DMS53 (cell line): ENCODE measurements around the gene REXO1.
"Not testable (repeated sequence)": the region's sequence is repeated elsewhere in the genome, so short reads cannot be mapped to it uniquely, and the experiment has no call there.

Experiments
- DNase-seq: peaks from one replicate; lab custom pipeline; 2025; lab: John Stamatoyannopoulos, UW

REXO1 gene

GRCh38 chr19:1875646-1876495 lies 27.6 kb upstream of the REXO1 start:
- peak; percentile 95 for DNase-seq

DNA sequence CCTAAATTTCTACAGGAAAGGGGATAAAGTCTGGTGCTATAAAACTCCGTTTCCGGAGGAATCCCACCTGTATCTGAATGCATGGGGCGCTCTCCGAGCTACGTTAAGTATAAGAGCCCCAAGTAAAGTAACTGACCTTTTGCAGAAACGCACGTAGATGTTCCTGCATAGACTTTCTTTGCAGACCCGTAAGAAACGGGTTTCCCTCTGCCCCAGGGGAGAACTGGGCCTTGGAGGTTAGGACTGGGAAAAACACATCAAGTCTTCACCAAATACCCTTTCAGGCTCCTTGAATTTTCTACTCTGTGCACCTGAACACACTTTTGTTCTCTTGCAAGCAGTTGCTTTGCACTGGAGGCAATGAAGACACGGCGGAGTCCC lies 27.0 kb upstream of the REXO1 start:
- DNase-seq, result not testable (repeated sequence)

DNA sequence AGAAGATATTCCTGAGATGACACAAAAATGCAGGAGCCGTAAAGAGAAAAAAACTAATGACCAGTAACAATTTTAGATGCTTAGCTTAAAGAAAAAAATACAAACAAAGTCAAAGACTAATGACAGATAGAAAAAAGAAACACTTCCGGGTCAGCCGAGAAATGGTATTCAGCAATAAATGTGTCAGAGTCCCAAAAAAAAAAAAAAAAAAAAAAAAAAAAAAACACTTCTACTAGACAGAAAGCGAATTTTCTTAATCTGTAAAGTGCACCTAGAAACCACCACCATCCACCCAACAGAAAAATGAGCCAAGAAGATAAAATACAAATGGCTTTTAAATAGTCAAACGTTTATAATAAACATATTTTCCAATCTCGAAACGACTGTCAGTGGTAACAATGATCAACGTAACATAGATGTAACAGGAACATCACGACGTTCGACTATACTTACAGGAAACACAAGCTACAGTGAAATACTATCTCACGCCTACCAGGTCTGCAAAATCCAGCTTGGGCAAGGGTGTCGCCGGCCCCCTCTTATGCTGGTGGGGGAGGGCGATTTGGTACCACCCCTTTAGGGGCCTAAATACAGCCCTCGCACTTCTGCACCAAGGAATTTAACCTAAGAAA lies 26.4 kb upstream of the REXO1 start:
- DNase-seq, result peak; percentile 43

GRCh38 chr19:1873524-1874473 lies 25.5 kb upstream of the REXO1 start:
- no peak for DNase-seq

- no peak for DNase-seq
These were observed 24.7 kb upstream of the REXO1 start for GRCh38 chr19:1872807-1873523.

GRCh38 chr19:1871630-1872029 lies 23.3 kb upstream of the REXO1 start:
- no peak for DNase-seq

- no peak for DNase-seq
These were observed 22.9 kb upstream of the REXO1 start for GRCh38 chr19:1871140-1871597.

GRCh38 chr19:1868971-1869370 lies 20.7 kb upstream of the REXO1 start:
- DNase-seq, result no peak

- no peak for DNase-seq
These were observed 19.1 kb upstream of the REXO1 start for GRCh38 chr19:1867349-1867724.

DNA sequence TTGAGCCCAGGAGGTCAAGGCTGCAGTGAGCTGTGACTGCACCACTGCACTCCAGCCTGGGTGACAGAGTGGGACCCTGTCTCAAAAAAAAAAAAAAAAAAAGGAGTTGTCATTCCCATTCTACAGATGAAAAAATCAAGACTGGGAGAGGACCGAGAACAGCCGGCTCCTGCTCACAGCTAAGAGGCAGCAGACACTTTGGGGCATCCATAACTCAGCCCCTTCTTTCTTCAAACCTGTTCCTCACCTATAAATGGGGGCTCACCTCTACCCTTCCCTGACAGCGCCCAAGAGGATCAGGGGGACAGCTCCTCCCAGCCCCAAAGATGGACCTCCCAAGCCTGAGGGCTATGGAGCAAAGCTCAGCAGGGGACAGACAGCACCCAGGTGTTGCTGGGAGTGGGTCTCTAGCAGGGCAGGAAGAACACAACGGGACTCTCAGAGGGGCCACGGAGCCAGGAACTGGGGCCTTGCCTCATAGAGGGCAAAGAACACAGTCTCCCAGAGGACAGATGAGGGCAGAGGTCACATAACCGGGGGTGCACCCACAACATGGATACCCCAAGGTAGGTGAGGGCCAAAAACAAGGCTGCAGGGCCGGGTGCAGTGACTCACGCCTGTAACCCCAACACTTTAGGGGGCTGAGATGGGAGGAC lies 18.5 kb upstream of the REXO1 start:
- no peak for DNase-seq

DNA sequence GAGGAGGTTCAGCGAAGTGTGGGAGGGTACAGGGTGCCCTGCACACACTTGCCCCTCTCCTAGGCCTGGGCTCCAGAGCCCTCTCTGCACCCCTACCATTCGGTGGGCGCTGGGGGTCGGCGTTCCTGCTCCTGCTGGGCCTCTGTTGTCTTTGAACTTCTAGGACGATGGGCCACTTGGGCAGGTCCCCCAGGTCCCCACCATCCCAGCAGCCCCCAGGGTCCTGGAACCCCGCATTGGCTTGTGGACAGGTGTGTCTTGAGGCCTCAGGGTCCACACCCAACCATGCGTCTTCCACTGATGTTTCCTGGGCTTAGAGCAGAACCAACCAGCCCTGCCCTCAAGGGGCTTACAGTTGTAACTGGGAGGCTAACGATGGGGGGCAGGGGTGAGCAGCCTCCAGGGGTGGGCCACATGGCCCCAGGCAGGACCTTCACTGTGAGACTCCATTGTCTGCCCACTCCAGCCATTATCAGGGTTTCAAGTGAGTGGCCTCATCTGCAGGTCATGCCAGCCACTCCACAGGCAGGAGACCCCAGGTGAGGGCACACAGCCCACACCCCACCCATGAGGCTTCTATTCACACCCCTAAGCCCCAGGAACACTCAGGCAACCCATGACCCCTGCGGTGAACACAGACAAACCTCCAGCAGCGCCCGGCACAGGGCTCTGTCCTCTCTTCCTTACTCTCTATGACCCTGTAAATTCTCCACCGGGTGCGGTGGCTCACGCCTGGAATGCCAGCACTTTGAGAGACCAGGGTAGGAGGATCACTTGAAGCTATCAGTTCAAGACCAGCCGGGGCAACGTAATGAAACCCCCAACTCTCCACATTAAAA lies 17.1 kb upstream of the REXO1 start:
- DNase-seq, result no peak

GRCh38 chr19:1864480-1865171 lies 16.3 kb upstream of the REXO1 start:
- DNase-seq, result peak; percentile 78

DNA sequence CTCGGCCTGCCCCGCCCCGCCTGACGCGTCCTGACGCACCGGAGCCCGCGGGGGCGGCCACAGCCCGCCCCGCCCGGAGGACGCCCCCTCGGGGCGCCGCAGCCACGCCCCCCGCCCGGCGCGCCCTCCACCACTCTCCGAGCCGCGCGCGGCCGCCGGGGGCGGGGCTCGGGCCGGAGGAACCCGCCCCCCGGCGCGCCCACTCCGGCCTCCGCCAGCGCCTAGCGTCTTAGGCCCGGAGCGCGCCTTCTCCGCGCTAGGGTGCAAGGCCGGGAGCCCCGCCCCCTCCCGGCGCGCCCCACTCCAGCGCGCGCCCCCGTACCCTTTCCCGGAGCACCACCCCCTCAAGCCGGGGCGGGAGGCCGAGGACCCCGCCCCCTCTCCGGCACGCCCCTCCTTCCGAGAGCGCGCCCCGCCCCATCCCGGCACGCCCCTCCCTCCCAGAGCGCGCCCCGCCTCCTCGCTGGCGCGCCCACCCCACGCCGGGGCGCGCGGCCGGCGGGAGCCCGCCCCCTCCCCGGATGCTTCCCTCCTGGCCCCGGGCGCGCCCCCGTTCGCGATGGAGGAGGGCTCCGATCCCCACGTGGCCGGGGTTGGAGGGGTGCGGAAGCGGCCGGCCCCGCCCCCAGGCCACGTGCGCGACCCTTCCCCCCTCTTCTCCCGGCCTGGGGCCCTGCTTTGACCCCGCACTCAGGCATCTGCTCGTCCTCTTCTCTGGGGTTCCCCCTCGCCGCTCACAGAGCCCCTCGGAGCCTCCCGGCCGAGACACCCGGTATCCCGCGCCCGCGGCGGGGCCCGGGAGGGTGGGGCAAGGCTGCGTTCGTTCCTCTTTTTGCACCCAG lies 15.6 kb upstream of the REXO1 start:
- DNase-seq, result peak; percentile 97

DNA sequence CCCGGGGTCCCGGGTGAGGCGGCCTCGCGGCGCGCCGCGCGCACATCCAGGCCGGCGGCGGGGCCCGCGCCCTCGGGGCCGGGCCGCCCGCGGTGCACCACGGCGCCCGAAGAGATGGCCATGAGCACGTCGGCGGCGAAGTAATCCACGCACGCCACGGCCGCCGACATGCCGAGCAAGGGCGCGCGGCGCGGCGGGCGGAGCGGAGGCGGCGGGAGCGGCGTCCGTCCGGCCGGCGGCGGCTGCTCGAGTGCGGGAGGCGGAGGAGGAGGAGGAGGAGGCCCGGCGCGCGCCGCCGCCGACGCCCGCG lies 15.0 kb upstream of the REXO1 start, which contains the start of gene KLF16:
Gene KLF16, minus strand, starts transcription at position 252 of the 310 bp plus-strand sequence. Its CDS starts 82 bp downstream, at position 170.
- no peak for DNase-seq

GRCh38 chr19:1862424-1863327 lies 14.4 kb upstream of the REXO1 start:
- peak; percentile 69 for DNase-seq

DNA sequence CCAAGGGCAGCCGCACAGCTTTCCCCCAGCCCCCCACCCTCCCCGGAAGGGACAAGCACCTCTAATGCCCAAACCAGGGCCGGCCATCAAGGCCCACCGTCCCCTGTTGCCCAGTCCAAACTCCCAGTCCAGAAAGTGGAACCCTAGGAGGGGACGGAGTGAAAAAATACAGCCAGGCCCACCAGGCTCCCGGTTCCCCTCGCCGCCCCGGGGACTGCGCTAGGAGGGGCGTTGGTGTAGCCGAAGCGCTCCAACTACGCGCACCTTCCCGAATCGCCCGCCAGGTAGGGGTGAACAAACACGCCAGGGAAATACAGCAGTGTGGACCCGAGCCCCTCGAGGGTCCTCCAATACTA lies 13.8 kb upstream of the REXO1 start:
- no peak for DNase-seq

DNA sequence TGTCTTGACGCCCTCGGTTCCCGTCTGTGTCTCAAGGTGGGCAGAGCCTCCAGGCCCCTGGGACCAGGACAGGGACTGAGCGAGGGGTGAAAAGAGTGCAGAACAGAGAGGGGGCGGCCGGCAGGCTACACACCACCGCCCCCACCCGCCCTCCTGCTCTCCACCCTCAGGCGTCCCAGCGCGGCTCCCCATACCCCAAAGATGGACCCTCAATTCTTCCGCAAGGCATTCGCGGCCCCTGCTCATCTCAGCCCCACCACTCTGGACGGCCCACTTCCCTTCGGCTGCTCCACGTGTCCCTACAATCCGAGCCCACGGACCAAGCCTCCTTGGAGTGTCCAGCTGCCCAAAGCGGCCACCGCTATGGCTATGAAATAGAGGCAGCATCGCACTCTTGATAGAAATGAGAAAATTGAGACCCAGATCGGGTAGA lies 13.3 kb upstream of the REXO1 start:
- DNase-seq, result no peak
